ENCODE results near the gene LRMDA.

Gene LRMDA

DNA sequence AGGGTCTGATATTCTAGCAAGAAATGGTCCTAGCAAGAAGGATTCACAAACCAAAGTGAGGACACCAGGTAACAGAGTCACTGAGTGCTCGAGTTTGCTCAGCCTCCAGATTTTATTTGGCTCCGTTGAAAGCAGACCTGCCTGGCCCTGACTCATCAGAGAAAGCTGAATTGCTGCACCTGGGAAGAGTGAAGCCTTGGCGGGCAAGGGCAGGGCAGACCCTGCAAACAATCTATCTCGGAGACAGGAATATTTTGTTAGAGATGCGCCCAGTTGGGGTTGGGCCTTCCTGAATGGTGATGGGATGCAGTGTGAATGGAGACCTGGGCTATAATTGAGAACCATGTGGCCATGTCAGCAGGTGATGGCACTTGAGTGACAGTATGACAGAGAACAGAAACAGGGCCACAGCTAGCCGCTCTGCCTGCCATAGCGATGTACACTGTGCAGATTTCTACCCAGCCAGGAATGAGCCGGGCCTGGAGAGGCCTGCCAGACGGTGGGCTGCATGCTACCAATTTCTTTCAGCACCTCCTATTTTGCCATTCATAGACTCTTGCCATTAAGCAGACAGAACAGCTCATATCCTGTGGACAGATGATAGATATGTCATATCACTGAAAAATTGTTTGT lies 744.2 kb downstream of the LRMDA start:
- no peak for DNase-seq (ENCODE audit: low spot score)

- DNase-seq (ENCODE audit: low spot score): no peak
These were observed 744.7 kb downstream of the LRMDA start for GRCh38 chr10:76176166-76176550.

DNA sequence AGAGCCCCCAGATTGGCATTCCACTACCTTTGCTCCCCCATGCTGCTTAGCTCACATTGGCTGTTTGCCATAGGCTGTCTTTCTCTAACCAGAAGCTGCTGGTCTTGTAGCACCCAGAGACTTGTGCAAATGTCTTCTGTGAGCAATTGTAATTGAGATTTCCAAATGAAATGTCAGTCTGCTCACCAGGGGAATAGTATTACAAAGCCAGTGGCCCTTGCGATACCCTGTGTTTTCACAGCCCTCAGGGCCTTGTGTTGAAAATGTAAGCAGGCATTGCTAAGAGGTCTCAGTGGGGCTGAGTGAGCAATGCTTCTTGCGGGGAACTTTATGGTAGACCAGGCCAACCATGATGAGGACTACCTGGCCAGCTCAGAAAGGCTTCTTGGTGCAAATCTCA lies 746.5 kb downstream of the LRMDA start:
- DNase-seq (ENCODE audit: low spot score): no peak

- DNase-seq (ENCODE audit: low spot score): no peak
These were observed 747.3 kb downstream of the LRMDA start for GRCh38 chr10:76178532-76179292.

- no peak for DNase-seq (ENCODE audit: low spot score)
These were observed 748.4 kb downstream of the LRMDA start for GRCh38 chr10:76179806-76180205.

- no peak for DNase-seq (ENCODE audit: low spot score)
These were observed 753.2 kb downstream of the LRMDA start for GRCh38 chr10:76184647-76185046.

GRCh38 chr10:76185471-76186301 lies 754.3 kb downstream of the LRMDA start:
- DNase-seq (ENCODE audit: low spot score): no peak

DNA sequence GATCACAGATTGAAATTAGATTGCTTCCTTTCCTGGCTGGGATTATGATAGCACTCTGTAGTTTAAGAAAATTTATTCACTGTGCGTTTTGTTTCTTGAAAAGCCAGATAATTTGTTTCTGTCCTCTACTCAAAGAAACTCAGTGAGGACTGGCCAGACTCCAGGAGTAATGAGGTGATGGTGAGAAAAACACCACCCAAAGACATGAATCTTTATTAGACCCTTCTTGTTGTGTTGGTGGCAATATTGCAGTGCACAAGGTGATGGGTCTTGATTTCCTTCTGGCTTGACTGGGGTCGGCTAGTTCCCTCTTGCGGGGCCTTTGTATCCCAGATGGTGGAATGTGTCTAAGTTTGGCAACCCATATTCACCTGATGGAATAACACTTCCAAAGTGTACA lies 756.8 kb downstream of the LRMDA start:
- DNase-seq (ENCODE audit: low spot score): no peak

GRCh38 chr10:76190634-76191270 lies 759.3 kb downstream of the LRMDA start:
- no peak for DNase-seq (ENCODE audit: low spot score)

- no peak for DNase-seq (ENCODE audit: low spot score)
These were observed 759.9 kb downstream of the LRMDA start for GRCh38 chr10:76191336-76191735.

- no peak for DNase-seq (ENCODE audit: low spot score)
These were observed 760.7 kb downstream of the LRMDA start for GRCh38 chr10:76192151-76192550.

DNA sequence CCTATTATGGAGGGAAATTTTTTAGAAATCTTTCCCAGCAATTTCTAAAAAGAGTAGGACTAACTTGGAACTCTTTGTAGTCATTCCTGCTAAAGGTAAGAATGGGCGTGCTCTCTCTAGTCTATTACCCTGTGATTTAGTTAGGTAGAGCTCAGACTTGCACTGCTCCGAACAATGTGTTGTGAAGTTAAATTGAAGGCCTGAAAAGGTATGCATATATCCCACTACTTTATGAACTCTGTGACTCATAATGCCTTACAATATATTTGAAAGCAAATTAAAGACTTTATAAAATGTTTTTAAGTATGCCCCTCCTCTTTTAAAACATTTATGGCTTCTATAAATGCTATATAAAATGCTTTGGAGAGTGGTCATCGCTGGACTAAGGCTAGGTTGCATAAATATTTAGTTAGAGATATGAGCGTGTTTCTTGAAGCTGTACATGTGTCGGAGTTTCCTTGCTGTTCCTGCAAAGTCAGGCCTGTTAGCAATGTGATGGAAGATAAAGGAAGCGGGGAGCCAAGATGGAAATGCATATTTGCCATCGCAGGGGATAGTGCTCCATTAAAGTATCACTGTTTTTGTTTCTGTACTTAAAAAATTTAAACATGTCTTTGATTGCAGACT lies 761.4 kb downstream of the LRMDA start:
- no peak for DNase-seq (ENCODE audit: low spot score)

- DNase-seq (ENCODE audit: low spot score): no peak
These were observed 764.4 kb downstream of the LRMDA start for GRCh38 chr10:76195654-76196390.

DNA sequence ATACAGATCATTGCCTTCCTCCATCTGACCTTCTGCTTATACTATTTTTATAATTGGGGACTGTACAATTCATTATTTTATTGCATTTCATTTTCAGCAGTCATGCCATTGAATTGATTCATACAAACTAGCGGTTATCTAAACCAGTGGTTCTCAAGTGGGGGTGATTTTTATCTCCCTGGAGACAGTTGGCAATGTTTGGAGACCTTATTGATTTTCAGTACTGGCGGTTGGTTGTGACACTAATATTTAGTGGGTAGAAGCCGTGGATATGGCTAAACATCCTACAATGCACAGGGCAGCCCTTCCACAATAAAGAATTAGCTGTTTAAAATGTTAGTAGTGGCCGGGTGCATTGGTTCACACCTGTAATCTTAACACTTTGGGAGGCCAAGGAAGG lies 765.9 kb downstream of the LRMDA start:
- no peak for DNase-seq (ENCODE audit: low spot score)

DNA sequence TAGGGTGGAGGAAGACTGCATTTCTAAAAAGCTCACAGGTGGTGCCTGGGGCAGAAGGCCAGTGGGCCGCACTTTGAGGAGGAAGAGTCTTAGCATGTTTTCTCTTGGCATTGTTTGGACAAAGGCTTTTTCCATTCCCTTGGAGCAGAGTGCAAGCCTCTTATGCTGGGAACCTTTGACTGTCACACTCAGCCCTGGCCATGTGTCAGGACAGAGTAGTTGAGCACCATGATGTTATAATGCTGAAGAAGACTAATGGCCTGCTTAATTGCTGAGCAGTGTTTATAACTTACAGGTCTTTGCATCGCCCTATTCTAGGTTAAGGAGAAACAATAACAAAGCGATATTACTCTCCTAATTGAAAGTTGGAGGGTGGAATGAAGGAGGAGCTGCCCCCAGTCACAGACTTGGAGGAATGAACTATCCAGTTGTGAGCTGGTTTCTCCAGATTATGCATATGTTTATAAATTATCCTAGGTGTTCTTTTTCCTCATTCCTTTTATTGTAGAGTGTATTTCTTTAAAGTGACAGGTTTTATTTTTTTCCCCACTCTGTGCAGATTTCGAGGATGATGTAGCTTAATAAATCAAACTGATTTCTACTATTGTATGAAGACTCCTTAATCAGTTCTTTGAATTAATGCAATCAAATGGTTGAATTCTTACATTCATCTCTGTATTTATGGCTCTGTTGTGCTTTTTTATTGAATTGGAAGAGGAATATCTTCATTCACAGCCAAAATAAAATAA lies 767.0 kb downstream of the LRMDA start:
- DNase-seq (ENCODE audit: low spot score): no peak

- DNase-seq (ENCODE audit: low spot score): no peak
These were observed 770.5 kb downstream of the LRMDA start for GRCh38 chr10:76201962-76202361.

GRCh38 chr10:76202777-76203176 lies 771.4 kb downstream of the LRMDA start:
- DNase-seq (ENCODE audit: low spot score): no peak

GRCh38 chr10:76205361-76205760 lies 773.9 kb downstream of the LRMDA start:
- no peak for DNase-seq (ENCODE audit: low spot score)

DNA sequence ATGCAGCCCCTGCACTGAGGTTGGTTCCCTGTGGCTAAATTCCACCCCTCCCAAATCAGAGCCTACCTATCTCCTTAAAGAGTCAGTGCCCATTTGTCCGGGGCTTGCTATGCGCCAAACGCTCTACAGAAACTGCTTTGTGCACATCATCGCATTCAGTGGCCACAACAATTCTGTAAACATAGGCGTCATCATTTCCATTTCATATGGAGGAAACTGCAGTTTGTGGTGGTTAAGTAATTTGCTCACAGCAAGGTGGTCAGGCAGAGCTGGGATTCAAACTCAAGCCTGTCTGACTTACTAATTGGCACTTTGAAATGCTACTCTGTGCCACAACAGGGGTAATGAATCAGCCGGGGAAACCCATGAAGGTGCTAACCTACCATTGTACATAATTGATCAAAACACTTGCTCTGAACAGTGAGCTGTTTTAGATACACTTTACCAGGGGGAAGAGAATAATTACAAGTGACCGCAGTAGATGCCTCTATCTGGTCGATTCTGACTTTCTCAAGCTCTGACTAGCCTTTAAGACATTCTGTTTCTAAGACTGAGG lies 775.5 kb downstream of the LRMDA start:
- no peak for DNase-seq (ENCODE audit: low spot score)

DNA sequence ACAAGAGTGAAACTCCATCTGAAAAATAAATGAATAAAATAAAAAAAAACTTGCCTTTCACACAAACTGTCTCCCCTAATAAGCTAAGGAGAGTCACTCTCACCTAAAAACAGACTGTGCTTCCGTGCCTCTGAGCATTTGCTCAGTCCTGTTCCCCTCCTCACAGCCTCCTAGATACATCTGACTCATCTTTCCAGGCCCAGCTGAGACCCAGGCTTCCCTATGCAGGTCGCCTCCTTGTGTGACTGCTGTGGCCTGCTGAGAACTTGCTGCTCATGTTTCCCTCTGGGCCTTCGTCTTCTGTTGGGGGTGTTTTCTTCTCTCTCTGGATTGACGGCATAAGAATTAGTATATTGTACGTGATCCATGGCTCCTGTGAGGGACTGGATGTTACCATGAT lies 777.7 kb downstream of the LRMDA start:
- no peak for DNase-seq (ENCODE audit: low spot score)

Measured in iPS-NIHi11 (cell line).